Measurements from ENCODE around the gene SEPTIN12. TPM values are rescaled to one million over a fixed set of nuclear protein-coding genes. Genes with fewer than 3 reads are reported as not detected.

Gene SEPTIN12
- total and polyA plus RNA-seq, 2 of the 8 experiments (the other 6 are each of a cell fraction or from before 2014, with no cell fraction given): 0.24 TPM; not detected in 1

GRCh38 chr16:4831616-4832015, 43.5 kb upstream of the SEPTIN12 start:
- no peak for DNase-seq (ENCODE audit: low read depth in 1 of 2, low spot score in 2 of 2)
- Histone ChIP-seq H3K4ac (replicated peaks; ENCODE audit: insufficient read length, low read depth, low read length) (no peak overlapping the region), H2BK20ac (ENCODE audit: low read length) (no peak overlapping the region), H3K9me3 (ENCODE audit: insufficient read depth in 2 of 2, low read depth in 1 of 2, low read length in 1 of 2) (no peaks in the 10 kb centered on the region), H3K27me3 (replicated peaks in 1 of 4; ENCODE audit: control insufficient read depth in 3 of 4, extremely low read depth in 1 of 4, insufficient read depth in 3 of 4, low read length in 3 of 4) (no peaks in the 10 kb centered on the region), H3K27ac (ENCODE audit: low read depth, low read length) (no peak overlapping the region), H3K36me3 (ENCODE audit: control insufficient read depth in 2 of 4, insufficient read depth in 4 of 4, low read length in 3 of 4) (peaks cover 27 to 70% (median 49%) of the 10 kb centered on the region in 4 experiments), H4K20me1 (replicated peaks in 1 of 2; ENCODE audit: control insufficient read depth in 1 of 2, insufficient read depth in 2 of 2, low read length in 2 of 2) (peaks cover 2 to 4% of the 10 kb centered on the region in 2 experiments), H4K8ac (ENCODE audit: extremely low read depth, insufficient read depth, low read length) (no peak overlapping the region; the same call in 1 of the 2 replicates), H3K14ac (ENCODE audit: insufficient read length) (no peak overlapping the region), H3K4me1 (replicated peaks in 1 of 4; ENCODE audit: control insufficient read depth in 3 of 4, insufficient read depth in 4 of 4, low read length in 3 of 4) (no peaks in the 10 kb centered on the region), H2BK15ac (ENCODE audit: low read length) (no peak overlapping the region), H2BK120ac (replicated peaks; ENCODE audit: low read depth, low read length) (no peak overlapping the region), H2BK12ac (ENCODE audit: low read depth, low read length) (no peak overlapping the region), H3K18ac (ENCODE audit: extremely low read depth, low read length) (no peak overlapping the region), H3K79me1 (ENCODE audit: low read depth, low read length) (peaks cover 4% of the 10 kb centered on the region; the same call in 1 of the 2 replicates), H2AFZ (ENCODE audit: low read length) (no peak overlapping the region), H3K9ac (replicated peaks in 1 of 4; ENCODE audit: extremely low read depth in 1 of 4, low read depth in 3 of 4, low read length in 3 of 4) (no peak overlapping the region), H3K23me2 (ENCODE audit: low read depth, low read length) (no peaks in the 10 kb centered on the region), H2AK5ac (ENCODE audit: low read depth, low read length) (no peak overlapping the region), H4K91ac (replicated peaks; ENCODE audit: insufficient read length, low read length) (no peak overlapping the region), H2BK5ac (ENCODE audit: low read depth, low read length) (no peak overlapping the region), H3K4me2 (ENCODE audit: insufficient read depth in 1 of 2, low read depth in 2 of 2, low read length in 2 of 2) (no peak overlapping the region), H3K23ac (ENCODE audit: insufficient read length) (no peak overlapping the region), H3K79me2 (ENCODE audit: control insufficient read depth in 1 of 2, insufficient read depth in 2 of 2, low read length in 2 of 2) (0 out of 4 replicates have a peak, but pooled peaks cover 0 to 4% of the 10 kb centered on the region in 2 experiments), H4K5ac (ENCODE audit: insufficient read length, low read depth, low read length) (no peak overlapping the region), H3K56ac (replicated peaks; ENCODE audit: insufficient read length, low read depth, low read length) (no peak overlapping the region), H3K4me3 (ENCODE audit: extremely low read depth in 1 of 4, insufficient read depth in 2 of 4, low read depth in 3 of 4, low read length in 4 of 4) (no peak overlapping the region)
- ChIA-PET CTCF (ENCODE audit: partially characterized antibody) (interaction anchor here (0.8 to 0.9 kb wide), 2 partner anchors 20 to 124 kb away, joined by 3 read pairs; no protein-coding TSS in a partner anchor), POLR2A (ENCODE audit: partially characterized antibody) (no interaction called here)
- 97% methylated on average over 8 of the region's 8 CpGs; no CpG with 5 or more reads in 1 of the 2 experiments for WGBS, 2 experiments (ENCODE audit: extremely low coverage in 1 of 2, insufficient coverage in 1 of 2, insufficient read length in 1 of 2, insufficient replicate concordance in 2 of 2, low coverage in 1 of 2, low lambda C conversion rate in 2 of 2, missing lambda C conversion rate in 1 of 2)
- FAIRE-seq: no peak
- TF ChIP-seq CTCF (IDR thresholded peaks at IDR 0.05; ENCODE audit: control extremely low read depth in 1 of 3, insufficient read depth in 1 of 3, low read depth in 1 of 3, low read length in 3 of 3) (no peak), EP300 (IDR thresholded peaks at IDR 0.05; ENCODE audit: borderline replicate concordance in 1 of 2, low read depth in 2 of 2, low read length in 2 of 2) (no peak), FOSL1 (IDR thresholded peaks at IDR 0.05; ENCODE audit: insufficient read depth, low read depth, low read length) (no peak)

All from H1 (cell line).